HG03095 (cell line): Measurements from ENCODE around the gene NGDN.
"Not testable (repeated sequence)": the region's sequence is repeated elsewhere in the genome, so short reads cannot be mapped to it uniquely, and the experiment has no call there.

ENCODE experiments used
- ATAC-seq: cut with Tn5 transposase; IDR thresholded peaks from one replicate; pipeline ENCODE4 v1.9.1; 2021; ENCODE audit warnings: moderate library complexity; ENCODE audit not compliant: unreplicated experiment

Gene NGDN, protein sequence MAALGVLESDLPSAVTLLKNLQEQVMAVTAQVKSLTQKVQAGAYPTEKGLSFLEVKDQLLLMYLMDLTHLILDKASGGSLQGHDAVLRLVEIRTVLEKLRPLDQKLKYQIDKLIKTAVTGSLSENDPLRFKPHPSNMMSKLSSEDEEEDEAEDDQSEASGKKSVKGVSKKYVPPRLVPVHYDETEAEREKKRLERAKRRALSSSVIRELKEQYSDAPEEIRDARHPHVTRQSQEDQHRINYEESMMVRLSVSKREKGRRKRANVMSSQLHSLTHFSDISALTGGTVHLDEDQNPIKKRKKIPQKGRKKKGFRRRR

DNA sequence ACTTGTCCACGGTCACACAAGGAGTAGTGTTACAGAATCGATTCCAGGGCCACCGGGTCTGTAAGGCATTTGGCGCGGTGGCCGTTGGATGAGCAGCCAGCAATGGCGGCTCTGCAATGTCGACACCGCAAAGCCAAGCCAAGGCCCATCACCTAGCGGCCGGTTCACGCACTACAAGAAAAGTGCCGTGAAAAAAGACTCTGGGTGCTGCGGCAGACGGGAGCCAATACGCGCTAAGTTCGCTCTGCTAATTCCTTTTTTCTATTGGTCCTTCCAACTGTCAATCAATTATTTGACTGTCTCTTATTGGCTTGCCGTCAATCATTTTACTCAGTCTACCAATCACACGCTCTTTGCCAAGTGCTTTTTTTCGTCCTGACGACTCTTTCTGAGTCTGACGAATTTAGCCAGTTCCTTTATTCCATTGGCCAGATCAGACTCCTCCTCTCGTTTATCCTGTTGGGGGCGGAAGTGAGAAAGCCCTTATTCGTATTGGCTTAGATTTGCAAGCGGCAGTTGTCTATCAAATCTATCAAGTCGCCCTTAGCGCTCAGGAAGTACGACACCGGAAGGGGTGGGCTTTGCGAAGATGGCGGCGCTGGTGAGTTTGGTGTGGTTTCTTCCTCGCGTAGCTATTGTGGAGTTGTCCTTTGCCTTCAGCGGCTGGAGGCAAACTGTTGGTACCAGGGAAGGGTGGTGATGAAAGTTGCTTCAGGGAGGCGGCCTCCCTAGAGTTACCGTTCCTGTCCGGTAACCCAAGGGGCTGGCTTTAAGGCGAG is at the start of gene NGDN:
Gene NGDN, plus strand, starts transcription at position 577 of the 779 bp plus-strand sequence. Its CDS starts 13 bp downstream, at position 590.
- ATAC-seq: peak; percentile 95

DNA sequence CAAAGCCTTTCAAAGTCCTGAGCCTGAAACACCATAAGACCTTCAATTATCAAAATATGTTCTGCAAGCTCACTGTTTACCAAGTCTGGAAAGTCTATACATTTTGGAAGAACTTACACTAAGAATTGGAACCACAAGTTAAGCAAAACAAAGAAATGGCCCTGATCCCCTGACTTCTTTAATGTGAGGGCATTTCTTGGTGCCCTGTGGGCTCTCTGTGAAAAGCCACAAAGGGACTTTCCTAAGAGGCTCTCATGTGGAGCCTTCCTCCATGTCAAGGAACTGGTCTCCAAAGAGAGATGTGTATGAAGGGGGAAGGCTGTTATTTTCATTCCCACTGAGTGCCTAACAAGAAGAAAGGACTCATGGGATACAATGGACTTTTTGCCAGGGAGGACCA is 47.9 kb upstream of the NGDN start:
- no peak for ATAC-seq

DNA sequence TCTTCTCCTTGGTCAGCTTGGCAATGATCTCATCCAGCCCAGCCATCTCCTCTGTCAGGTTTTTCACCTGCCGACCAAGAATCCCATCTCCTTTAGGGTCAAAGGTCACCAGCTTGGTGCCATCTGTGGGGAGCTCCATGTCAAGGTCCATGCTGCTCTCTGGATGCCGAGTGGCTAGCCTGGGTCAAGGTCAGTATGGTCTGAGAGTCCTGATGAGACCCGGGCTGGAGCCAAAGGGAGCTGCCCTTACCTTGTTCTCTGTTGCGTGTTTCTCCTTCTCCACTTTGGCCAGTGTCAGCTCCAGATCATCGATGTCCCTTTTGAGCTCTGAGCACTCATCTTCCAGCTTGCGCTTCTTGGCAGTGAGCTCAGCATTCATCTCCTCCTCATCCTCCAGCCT is 45.8 kb upstream of the NGDN start:
- ATAC-seq: no peak

GRCh38 chr14:23425169-23425568 is 44.3 kb upstream of the NGDN start:
- no peak for ATAC-seq

GRCh38 chr14:23425798-23426197 is 43.7 kb upstream of the NGDN start:
- not testable (repeated sequence) for ATAC-seq

GRCh38 chr14:23428686-23429495 is 40.6 kb upstream of the NGDN start:
- no peak for ATAC-seq

GRCh38 chr14:23430016-23430722 is 39.3 kb upstream of the NGDN start:
- no peak for ATAC-seq

GRCh38 chr14:23430723-23431085 is 38.8 kb upstream of the NGDN start:
- ATAC-seq: no peak

DNA sequence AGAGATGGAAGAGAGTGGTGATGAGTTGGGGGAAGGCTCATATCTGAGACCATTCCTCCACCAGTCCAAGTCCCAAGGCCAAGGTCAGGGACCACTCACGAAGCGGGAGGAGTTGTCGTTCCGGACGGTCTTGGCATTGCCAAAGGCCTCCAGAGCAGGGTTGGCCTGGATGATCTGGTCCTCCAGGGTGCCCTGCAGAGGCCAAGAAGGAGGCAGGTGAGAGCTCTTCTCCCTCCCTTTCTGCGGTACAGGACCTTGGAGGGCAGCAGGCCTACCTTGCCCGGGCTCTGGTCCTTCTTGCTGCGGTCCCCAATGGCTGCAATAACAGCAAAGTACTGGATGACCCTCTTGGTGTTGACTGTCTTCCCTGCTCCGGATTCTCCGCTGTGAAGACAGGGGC is 38.0 kb upstream of the NGDN start:
- no peak for ATAC-seq

- no peak for ATAC-seq
These were observed 37.2 kb upstream of the NGDN start for GRCh38 chr14:23432102-23432925.

DNA sequence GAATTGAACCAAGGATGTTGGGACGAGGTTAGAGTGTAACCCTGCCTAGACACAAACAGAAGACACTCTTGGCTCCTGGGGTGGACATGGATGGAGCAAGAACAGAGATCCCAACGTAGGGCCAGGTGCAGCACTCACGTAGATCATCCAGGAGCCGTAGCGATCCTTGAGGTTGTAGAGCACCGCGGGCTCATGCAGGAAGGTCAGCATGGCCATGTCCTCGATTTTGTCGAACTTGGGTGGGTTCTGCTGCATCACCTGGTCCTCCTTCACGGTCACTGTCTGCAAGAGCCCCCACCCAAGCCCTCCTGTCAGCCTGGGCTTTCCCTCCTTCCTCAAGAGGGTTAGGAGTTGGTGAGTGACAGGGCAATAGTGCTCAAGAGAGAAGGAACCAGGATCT is 36.6 kb upstream of the NGDN start:
- ATAC-seq: no peak

- ATAC-seq: no peak
These were observed 36.0 kb upstream of the NGDN start for GRCh38 chr14:23433457-23433856.

DNA sequence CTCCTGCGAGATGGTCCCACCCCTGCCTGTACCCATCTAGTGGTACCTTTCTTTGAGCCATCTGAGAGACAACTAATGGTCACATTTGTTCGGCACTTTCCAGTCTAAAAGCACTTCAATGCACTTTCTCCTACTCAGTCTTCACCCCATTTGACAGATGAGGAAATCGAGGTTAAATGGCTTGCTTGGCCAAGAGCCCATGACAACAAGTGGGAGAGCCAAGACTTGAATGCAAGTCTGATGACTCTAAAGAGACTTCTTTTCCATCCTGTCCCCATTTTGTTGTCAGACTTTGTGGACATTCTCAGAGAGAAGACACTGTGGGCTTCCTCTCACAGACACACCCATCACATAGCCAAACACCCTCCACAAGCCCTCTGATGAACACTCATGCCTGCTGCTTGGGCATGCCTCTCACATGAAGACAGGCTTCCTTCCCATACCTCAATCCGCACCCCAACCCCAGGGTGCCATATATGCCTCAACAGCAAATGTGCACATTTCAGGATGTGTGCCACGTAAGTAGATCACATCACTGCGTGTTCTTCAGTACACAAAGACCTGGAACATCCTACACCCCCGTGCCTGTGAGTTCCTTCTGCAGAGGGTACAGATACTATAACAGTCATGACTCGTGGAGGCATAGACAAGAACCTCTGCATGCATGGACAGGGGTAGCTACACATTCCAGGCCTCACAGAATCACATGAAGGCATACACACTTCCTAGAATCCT is 34.8 kb upstream of the NGDN start:
- ATAC-seq: no peak

DNA sequence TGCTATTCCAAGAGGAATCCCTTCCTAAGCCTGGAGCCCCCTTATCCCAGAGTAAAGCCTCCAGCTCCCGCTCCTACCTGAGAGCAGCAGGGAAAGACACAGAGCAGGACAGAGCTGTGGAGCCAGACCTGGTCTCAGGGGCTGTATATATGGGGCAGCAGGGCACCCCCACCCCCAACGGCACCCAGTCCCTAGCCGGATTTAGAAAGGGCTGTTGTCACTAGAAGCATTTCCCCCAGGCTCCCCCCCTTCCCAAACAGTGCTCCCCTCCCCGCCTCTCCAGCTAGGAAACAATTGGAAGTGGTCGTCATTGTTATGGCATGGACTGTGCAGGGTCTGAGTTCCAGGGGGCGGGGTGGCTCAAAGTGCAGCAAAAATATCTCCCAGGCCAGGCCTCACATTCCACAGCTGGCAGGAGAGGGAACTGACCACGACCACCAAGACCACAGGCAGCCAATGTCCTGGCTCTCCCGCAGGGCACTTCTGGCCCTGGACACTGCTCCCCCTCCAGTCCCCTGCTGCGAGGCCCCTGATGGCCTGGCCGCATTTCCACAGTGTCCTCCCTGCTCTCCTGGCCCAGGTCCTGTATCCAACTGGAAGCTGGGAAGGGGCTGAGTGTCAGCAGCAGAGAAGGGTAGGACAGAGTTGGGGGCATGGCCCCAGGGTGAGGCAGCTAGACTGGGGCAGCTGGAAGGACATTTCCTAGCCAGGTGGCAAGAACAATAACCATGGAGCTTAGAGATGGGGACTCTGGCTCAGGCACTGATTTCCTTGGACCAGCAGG is 33.8 kb upstream of the NGDN start, which contains the start of gene MYH7:
Gene MYH7, minus strand, starts transcription at position 118 of the 784 bp plus-strand sequence. CDS start 1,928 bp downstream, outside the sequence.
- no peak for ATAC-seq

DNA sequence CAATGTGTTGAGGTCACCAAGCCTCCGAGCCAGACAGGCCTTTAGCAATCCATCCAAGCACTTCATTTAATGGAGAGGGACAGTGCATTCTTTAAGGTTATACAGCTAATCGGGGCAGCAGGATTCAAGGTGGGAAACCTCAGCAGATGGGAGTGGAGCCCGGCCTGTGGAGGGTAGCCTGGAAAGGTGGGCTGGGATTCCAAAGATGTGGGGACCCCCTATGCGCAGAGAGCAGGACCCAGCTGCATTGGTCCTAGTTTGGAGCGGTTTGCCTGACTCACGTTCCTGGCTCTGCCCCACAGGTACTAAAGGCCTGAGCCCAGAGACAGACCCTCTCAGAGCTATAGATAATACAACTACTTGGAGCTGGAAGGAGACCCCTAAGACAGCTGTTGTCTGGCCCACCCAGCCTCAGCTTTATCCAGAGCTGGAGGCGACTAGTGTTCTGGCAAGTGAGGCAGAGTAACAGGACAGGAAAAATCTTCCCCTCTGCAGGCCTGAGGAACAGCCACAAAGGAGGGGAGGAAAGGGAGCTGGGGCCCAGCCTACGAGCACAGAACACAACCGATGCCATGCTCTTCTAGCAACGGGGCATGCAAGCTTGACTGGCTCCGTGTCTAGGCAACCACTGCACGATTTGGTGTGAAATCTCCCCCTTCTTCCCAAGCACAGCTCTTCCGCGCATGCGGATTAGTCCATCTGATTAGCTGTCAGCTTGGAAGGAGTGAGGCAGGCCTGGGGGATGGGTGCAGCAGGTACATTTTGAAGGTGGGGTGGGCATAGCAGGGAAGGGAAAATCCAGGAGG is 33.0 kb upstream of the NGDN start:
- no peak for ATAC-seq

GRCh38 chr14:23437133-23438100 is 32.1 kb upstream of the NGDN start:
- no peak for ATAC-seq
